ENCODE data around the gene MAP2K4.

Gene MAP2K4

GRCh38 chr17:11999696-12000095 lies 21.0 kb upstream of the MAP2K4 start:
- in situ Hi-C loops (cut with MboI; ENCODE audit: low pct_unique_long_range_greater_than_20kb, low sequenced_read_pairs, unreplicated experiment): loop anchor here (25.0 kb wide), 1 partner anchor 1013 kb away; the partner anchor contains the start of gene ELAC2
- no peak for TF ChIP-seq CTCF (IDR thresholded peaks at IDR 0.05; ENCODE audit: extremely low read depth, insufficient read depth, missing control alignments)
- DNase-seq (ENCODE audit: low spot score): no peak

- in situ Hi-C loops (cut with MboI; ENCODE audit: low pct_unique_long_range_greater_than_20kb, low sequenced_read_pairs, unreplicated experiment): loop anchor here (25.0 kb wide), 1 partner anchor 1005 kb away; the partner anchor contains the start of gene ELAC2
These were observed 13.2 kb upstream of the MAP2K4 start for GRCh38 chr17:12007466-12007865.

GRCh38 chr17:12021623-12022140 lies 1.0 kb downstream of the MAP2K4 start:
- peak; percentile 40 for DNase-seq (ENCODE audit: low spot score)
- in situ Hi-C loops (cut with MboI; ENCODE audit: low pct_unique_long_range_greater_than_20kb, low sequenced_read_pairs, unreplicated experiment): loop anchor here (25.0 kb wide), 1 partner anchor 991 kb away; the partner anchor contains the start of gene ELAC2
- TF ChIP-seq CTCF (IDR thresholded peaks at IDR 0.05; ENCODE audit: extremely low read depth, insufficient read depth, missing control alignments): no peak

More at GRCh38 chr17:12007466-12007865, 13.2 kb upstream of the MAP2K4 start:
- no peak for TF ChIP-seq CTCF (IDR thresholded peaks at IDR 0.05; ENCODE audit: extremely low read depth, insufficient read depth, missing control alignments)
- DNase-seq (ENCODE audit: low spot score): no peak

GRCh38 chr17:12022310-12022709 lies 1.6 kb downstream of the MAP2K4 start:
- in situ Hi-C loops (cut with MboI; ENCODE audit: low pct_unique_long_range_greater_than_20kb, low sequenced_read_pairs, unreplicated experiment): loop anchor here (25.0 kb wide), 1 partner anchor 990 kb away; the partner anchor contains the start of gene ELAC2
- no peak for TF ChIP-seq CTCF (IDR thresholded peaks at IDR 0.05; ENCODE audit: extremely low read depth, insufficient read depth, missing control alignments)
- no peak for DNase-seq (ENCODE audit: low spot score)

GRCh38 chr17:12024327-12024726 lies 3.6 kb downstream of the MAP2K4 start:
- in situ Hi-C loops (cut with MboI; ENCODE audit: low pct_unique_long_range_greater_than_20kb, low sequenced_read_pairs, unreplicated experiment): loop anchor here (25.0 kb wide), 1 partner anchor 988 kb away; the partner anchor contains the start of gene ELAC2
- no peak for DNase-seq (ENCODE audit: low spot score)
- TF ChIP-seq CTCF (IDR thresholded peaks at IDR 0.05; ENCODE audit: extremely low read depth, insufficient read depth, missing control alignments): no peak

GRCh38 chr17:12027658-12028057 lies 7.0 kb downstream of the MAP2K4 start:
- DNase-seq (ENCODE audit: low spot score): no peak
- in situ Hi-C loops (cut with MboI; ENCODE audit: low pct_unique_long_range_greater_than_20kb, low sequenced_read_pairs, unreplicated experiment): no loop called here
- TF ChIP-seq CTCF (IDR thresholded peaks at IDR 0.05; ENCODE audit: extremely low read depth, insufficient read depth, missing control alignments): no peak

Data from GM13977 (cell line).